ENCODE results near the gene CDC42EP4. TPM values are rescaled to one million over a fixed set of nuclear protein-coding genes. Genes with fewer than 3 reads are reported as not detected.

The CDC42EP4 gene
- total and polyA plus RNA-seq, 4 donors, result 50.4 to 106 (median 78.1) TPM

DNA sequence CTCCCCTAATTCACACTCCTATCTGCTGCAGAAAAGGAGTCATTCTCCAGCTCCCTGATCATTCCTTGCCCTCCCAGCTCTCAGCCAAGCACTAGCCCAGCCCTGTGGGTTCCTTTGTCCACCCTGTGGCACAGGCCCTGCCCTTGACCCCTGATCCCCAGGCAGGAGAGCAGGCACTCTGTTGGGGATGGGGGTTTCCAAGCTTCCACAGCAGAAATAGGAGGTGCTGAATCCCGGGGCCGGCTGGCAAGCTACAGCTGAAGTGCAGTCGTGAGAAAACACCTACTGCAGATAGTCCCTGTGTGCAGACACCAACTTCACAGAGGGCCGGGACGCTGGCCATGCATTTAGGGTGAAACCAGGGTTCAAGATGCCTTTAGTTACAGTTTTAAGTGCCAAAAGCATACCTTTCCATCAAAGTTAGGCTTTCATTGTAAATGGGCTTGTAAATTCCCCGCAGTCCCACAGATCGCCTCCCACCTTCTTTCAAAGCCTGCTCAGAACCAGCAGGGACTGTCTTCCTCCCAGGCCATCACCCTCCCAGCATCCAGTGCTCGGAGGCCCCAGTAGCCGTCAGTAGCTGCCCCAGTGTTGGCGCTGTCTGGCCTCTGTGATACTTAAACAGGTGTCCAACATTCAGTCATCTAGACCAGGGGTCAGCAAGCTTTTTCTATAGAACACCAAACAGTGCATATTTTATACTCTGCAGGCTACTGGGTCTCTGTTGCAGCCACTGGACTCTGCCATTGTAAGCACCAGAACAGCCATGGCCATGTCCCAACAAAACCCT lies 60.8 kb downstream of the CDC42EP4 start:
- H3K27ac ChIP-seq (ENCODE audit: low read depth, low read length), result no peak overlapping the region
- no peaks in the 10 kb centered on the region for H3K27me3 ChIP-seq (ENCODE audit: control insufficient read depth, insufficient read depth, low read length)
- no peak overlapping the region for H3K4me3 ChIP-seq (ENCODE audit: low read depth, low read length)
- H3K36me3 ChIP-seq (ENCODE audit: control insufficient read depth, insufficient read depth, low read length), result peaks cover 9% of the 10 kb centered on the region
- 61% methylated on average over 10 of the region's 10 CpGs for WGBS (ENCODE audit: insufficient coverage)
- H3K4me1 ChIP-seq (ENCODE audit: control insufficient read depth, insufficient read depth, low read length), result peaks cover 6% of the 10 kb centered on the region
- DNase-seq (ENCODE audit: low read depth in 4 of 6, low spot score in 6 of 6), result no peak
- no peaks in the 10 kb centered on the region for H3K9me3 ChIP-seq (ENCODE audit: control insufficient read depth, insufficient read depth, low read length)

DNA sequence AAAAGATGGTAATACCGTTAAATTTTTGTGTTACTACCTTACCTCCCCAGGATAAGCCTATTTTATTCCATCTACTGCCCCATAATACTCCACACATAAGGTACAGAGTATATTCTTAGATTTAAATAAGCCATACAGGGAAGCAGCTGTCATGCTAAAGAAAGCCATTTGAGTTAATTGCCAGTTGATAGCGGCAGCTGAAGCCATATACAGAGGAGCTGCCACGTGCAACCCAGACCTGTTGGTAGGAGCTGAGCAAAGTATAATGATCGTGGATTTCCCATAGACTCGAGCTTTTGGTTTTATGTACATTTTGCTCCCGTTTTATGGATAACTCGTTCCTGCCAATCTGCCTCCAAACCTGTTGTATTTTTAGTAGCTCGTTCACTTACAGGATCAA lies 62.1 kb downstream of the CDC42EP4 start:
- WGBS (ENCODE audit: insufficient coverage), result 64% methylated on average over 7 of the region's 8 CpGs
- no peaks in the 10 kb centered on the region for H3K4me1 ChIP-seq (ENCODE audit: control insufficient read depth, insufficient read depth, low read length)
- H3K4me3 ChIP-seq (ENCODE audit: low read depth, low read length), result no peak overlapping the region
- peaks cover 11% of the 10 kb centered on the region for H3K36me3 ChIP-seq (ENCODE audit: control insufficient read depth, insufficient read depth, low read length)
- no peaks in the 10 kb centered on the region for H3K27me3 ChIP-seq (ENCODE audit: control insufficient read depth, insufficient read depth, low read length)
- no peaks in the 10 kb centered on the region for H3K9me3 ChIP-seq (ENCODE audit: control insufficient read depth, insufficient read depth, low read length)
- H3K27ac ChIP-seq (ENCODE audit: low read depth, low read length), result no peak overlapping the region
- peak in 1 of 6 donors; percentile 71 for DNase-seq (ENCODE audit: low read depth in 4 of 6, low spot score in 6 of 6)

DNA sequence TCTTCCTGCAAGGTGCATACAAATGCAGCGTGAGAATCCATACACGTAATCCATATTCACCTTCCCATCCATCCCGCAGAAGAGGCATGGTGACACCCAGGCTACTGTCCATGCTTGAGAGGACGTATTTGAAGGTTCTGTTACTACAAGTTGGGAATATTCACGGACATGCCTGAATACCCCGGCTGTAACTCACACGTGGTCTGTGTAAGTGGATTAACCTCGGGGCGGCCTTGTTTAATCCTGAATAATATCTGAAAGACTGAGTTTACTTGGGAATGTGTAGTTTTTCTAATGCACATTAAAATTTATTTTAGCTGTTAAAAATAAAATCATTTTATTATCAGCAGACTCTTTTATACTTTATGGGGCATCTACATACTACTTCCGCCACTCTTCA lies 63.3 kb downstream of the CDC42EP4 start:
- no peaks in the 10 kb centered on the region for H3K27me3 ChIP-seq (ENCODE audit: control insufficient read depth, insufficient read depth, low read length)
- DNase-seq (ENCODE audit: low read depth in 4 of 6, low spot score in 6 of 6), result no peak
- H3K27ac ChIP-seq (ENCODE audit: low read depth, low read length), result no peak overlapping the region
- H3K4me1 ChIP-seq (ENCODE audit: control insufficient read depth, insufficient read depth, low read length), result no peaks in the 10 kb centered on the region
- no peaks in the 10 kb centered on the region for H3K9me3 ChIP-seq (ENCODE audit: control insufficient read depth, insufficient read depth, low read length)
- 60% methylated on average over 1 of the region's 10 CpGs for WGBS (ENCODE audit: insufficient coverage)
- no peak overlapping the region for H3K4me3 ChIP-seq (ENCODE audit: low read depth, low read length)
- H3K36me3 ChIP-seq (ENCODE audit: control insufficient read depth, insufficient read depth, low read length), result peaks cover 19% of the 10 kb centered on the region

DNA sequence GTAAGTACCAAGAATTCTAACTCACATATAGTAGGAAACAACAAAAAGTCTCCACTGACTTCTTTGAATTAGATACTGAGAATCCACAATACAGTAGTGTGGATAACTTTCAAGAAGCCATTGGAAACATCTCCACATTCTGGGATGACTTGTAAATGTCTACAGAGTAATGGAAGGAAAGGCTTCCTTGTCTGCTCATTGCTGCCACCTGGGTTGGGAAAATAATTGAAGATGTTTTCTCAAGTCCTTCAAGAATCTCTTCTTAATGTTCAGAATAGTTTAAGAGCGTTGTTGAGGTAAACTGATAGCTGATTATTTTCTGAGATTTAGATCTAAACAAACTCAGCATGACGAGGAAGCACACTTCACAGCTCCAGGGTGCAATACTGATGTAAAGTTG lies 64.1 kb downstream of the CDC42EP4 start:
- H3K9me3 ChIP-seq (ENCODE audit: control insufficient read depth, insufficient read depth, low read length), result no peaks in the 10 kb centered on the region
- peak in 1 of 6 donors; percentile 50 for DNase-seq (ENCODE audit: low read depth in 4 of 6, low spot score in 6 of 6)
- no peak overlapping the region for H3K4me3 ChIP-seq (ENCODE audit: low read depth, low read length)
- H3K27me3 ChIP-seq (ENCODE audit: control insufficient read depth, insufficient read depth, low read length), result no peaks in the 10 kb centered on the region
- 100% methylated on average over 1 of the region's 2 CpGs for WGBS (ENCODE audit: insufficient coverage)
- H3K4me1 ChIP-seq (ENCODE audit: control insufficient read depth, insufficient read depth, low read length), result no peaks in the 10 kb centered on the region
- H3K36me3 ChIP-seq (ENCODE audit: control insufficient read depth, insufficient read depth, low read length), result peaks cover 24% of the 10 kb centered on the region
- no peak overlapping the region for H3K27ac ChIP-seq (ENCODE audit: low read depth, low read length)

DNA sequence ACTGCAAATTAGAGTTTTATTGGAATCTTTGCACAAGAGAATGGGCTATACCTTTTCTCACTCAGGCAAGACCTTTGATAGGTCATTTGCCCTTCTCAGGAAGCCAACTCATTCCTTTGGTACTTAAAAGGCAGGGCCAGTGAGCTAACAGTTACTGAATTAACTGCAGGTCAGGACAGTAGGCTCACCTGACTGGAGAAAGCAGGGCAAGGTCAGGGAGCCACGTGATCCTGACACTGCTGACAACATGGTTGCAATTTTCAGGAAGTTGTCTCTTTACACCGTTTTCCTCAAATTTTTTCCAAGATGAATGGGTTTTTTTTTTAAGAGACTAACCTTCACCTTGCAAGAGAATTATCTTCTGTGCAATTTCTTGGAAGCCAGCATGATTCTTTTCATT lies 71.2 kb downstream of the CDC42EP4 start:
- peaks cover 28% of the 10 kb centered on the region for H3K36me3 ChIP-seq (ENCODE audit: control insufficient read depth, insufficient read depth, low read length)
- H3K4me1 ChIP-seq (ENCODE audit: control insufficient read depth, insufficient read depth, low read length), result no peaks in the 10 kb centered on the region
- no peaks in the 10 kb centered on the region for H3K27me3 ChIP-seq (ENCODE audit: control insufficient read depth, insufficient read depth, low read length)
- no peaks in the 10 kb centered on the region for H3K9me3 ChIP-seq (ENCODE audit: control insufficient read depth, insufficient read depth, low read length)
- WGBS (ENCODE audit: insufficient coverage), result 100% methylated on average over 1 of the region's 2 CpGs
- no peak overlapping the region for H3K4me3 ChIP-seq (ENCODE audit: low read depth, low read length)
- H3K27ac ChIP-seq (ENCODE audit: low read depth, low read length), result no peak overlapping the region
- no peak for DNase-seq (ENCODE audit: low read depth in 4 of 6, low spot score in 6 of 6)

DNA sequence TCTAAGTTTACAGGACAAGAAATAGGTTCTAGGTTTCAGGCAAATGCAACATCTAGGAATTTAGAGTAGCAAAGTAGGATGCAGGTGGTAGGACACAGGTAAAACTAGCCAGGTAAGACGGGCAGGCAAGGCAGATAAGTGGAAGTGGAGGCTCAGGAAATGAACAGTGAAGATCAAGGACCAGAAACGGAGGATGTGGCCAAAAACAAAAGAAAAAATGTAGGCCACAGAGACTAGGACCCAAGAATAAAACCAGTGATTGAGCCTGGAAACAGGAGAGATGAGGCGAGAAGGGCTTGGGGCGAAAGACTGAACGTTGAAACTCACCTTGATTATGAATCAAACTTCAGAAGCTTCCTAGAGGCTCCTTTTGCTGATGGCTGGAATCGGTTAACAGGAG lies 74.1 kb downstream of the CDC42EP4 start:
- WGBS (ENCODE audit: insufficient coverage), result 85% methylated on average over 5 of the region's 6 CpGs
- peaks cover 17% of the 10 kb centered on the region for H3K36me3 ChIP-seq (ENCODE audit: control insufficient read depth, insufficient read depth, low read length)
- no peak overlapping the region for H3K4me3 ChIP-seq (ENCODE audit: low read depth, low read length)
- no peak overlapping the region for H3K27ac ChIP-seq (ENCODE audit: low read depth, low read length)
- no peaks in the 10 kb centered on the region for H3K9me3 ChIP-seq (ENCODE audit: control insufficient read depth, insufficient read depth, low read length)
- H3K4me1 ChIP-seq (ENCODE audit: control insufficient read depth, insufficient read depth, low read length), result peaks cover 12% of the 10 kb centered on the region
- no peak for DNase-seq (ENCODE audit: low read depth in 4 of 6, low spot score in 6 of 6)
- H3K27me3 ChIP-seq (ENCODE audit: control insufficient read depth, insufficient read depth, low read length), result no peaks in the 10 kb centered on the region

DNA sequence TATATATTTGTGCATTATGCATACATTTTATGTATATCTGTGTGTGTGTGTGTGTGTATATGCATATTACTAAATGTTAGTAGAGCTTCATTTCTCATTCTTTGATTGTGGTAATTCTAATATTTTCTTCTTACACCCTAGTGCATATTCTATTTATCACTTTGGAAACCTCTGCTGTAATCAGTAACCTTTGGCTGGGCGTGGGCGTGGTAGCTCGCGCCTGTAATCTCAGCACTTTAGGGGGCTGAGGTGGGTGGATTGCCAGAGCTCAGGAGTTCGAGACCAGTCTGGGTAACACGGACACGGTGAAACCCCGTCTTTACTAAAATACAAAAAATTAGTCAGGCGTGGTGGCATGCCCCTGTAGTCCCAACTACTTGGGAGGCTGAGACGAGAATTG lies 77.1 kb downstream of the CDC42EP4 start:
- H3K4me1 ChIP-seq (ENCODE audit: control insufficient read depth, insufficient read depth, low read length), result peaks cover 23% of the 10 kb centered on the region
- H3K9me3 ChIP-seq (ENCODE audit: control insufficient read depth, insufficient read depth, low read length), result no peaks in the 10 kb centered on the region
- H3K27ac ChIP-seq (ENCODE audit: low read depth, low read length), result no peak overlapping the region
- no peak overlapping the region for H3K4me3 ChIP-seq (ENCODE audit: low read depth, low read length)
- 100% methylated on average over 6 of the region's 10 CpGs for WGBS (ENCODE audit: insufficient coverage)
- no peaks in the 10 kb centered on the region for H3K27me3 ChIP-seq (ENCODE audit: control insufficient read depth, insufficient read depth, low read length)
- DNase-seq (ENCODE audit: low read depth in 4 of 6, low spot score in 6 of 6), result no peak
- peaks cover 13% of the 10 kb centered on the region for H3K36me3 ChIP-seq (ENCODE audit: control insufficient read depth, insufficient read depth, low read length)

Other genes starting within 250 kb of the CDC42EP4 start
- gene SLC39A11, start 219.3 kb downstream of the CDC42EP4 start, total RNA-seq, result 10 to 100 TPM; 15.1 to 23.3 TPM
- gene SLC39A11, start 219.3 kb downstream of the CDC42EP4 start, polyA plus RNA-seq (ENCODE audit: insufficient read length in 2 of 2), result 1 to 10 TPM; 4.6 to 7.8 TPM
- 10 to 100 TPM; 13.6 to 43.2 TPM for gene SSTR2, start 147.0 kb downstream of the CDC42EP4 start, total RNA-seq
- 10 to 100 TPM; 14.5 to 22.5 TPM for gene SSTR2, start 147.0 kb downstream of the CDC42EP4 start, polyA plus RNA-seq (ENCODE audit: insufficient read length in 2 of 2)
- 10 to 100 TPM; 18.7 to 39.0 TPM for gene COG1, start 118.9 kb downstream of the CDC42EP4 start, total RNA-seq
- gene COG1, start 118.9 kb downstream of the CDC42EP4 start, polyA plus RNA-seq (ENCODE audit: insufficient read length in 2 of 2), result 10 to 100 TPM; 52.2 to 64.7 TPM
- not detected for gene CPSF4L, start 50.1 kb downstream of the CDC42EP4 start, total RNA-seq
- under 1 TPM in 1 of 2 donors, not detected in 1; 0.29 TPM for gene CPSF4L, start 50.1 kb downstream of the CDC42EP4 start, polyA plus RNA-seq (ENCODE audit: insufficient read length in 2 of 2)

Data from spinal cord (tissue), 10 donors.